ENCODE results near the gene ARL2. TPM values are rescaled to one million over a fixed set of nuclear protein-coding genes. Genes with fewer than 3 reads are reported as not detected.

The ARL2 gene
- polyA plus RNA-seq, 1 of the 3 experiments (the other 2 are of a cell fraction): 252 TPM

DNA sequence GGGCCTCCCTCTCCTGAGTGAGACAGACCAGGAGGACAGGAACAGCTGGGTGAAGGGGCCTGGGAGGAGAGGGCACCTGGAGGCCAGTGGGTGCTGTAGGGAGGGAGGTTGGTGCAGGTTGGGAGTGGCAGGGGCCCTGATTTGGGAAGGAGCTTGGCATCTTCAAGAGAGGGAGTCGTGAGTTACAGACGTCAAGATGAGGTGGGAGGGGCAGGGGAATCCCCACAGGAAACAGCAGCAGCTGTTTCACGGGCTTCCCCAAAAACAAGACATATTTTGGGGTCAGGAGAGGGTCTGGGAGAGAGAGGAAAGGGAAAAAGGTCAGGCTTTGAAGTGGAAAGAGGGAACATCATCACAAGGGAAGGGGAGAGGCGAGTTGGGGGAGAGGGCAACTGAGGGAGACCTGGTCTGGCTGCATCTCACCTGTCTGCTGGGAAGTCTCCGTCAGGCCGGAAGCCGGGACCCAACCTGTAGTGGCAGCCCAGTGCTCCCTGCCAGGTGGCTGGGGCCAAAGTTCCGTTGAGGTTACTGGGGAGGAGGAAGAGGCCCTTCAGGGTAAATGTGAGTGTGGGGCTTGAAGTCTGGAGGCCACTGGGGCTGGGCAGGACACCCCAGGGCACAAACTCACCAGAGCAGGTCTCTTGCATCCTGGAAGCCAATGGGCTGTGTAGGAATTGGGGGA is 40.0 kb downstream of the ARL2 start (continued):
- TF ChIP-seq, protein P1, sequence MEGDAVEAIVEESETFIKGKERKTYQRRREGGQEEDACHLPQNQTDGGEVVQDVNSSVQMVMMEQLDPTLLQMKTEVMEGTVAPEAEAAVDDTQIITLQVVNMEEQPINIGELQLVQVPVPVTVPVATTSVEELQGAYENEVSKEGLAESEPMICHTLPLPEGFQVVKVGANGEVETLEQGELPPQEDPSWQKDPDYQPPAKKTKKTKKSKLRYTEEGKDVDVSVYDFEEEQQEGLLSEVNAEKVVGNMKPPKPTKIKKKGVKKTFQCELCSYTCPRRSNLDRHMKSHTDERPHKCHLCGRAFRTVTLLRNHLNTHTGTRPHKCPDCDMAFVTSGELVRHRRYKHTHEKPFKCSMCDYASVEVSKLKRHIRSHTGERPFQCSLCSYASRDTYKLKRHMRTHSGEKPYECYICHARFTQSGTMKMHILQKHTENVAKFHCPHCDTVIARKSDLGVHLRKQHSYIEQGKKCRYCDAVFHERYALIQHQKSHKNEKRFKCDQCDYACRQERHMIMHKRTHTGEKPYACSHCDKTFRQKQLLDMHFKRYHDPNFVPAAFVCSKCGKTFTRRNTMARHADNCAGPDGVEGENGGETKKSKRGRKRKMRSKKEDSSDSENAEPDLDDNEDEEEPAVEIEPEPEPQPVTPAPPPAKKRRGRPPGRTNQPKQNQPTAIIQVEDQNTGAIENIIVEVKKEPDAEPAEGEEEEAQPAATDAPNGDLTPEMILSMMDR (IDR thresholded peaks at IDR 0.05): no peak
- TF ChIP-seq, protein P2, sequence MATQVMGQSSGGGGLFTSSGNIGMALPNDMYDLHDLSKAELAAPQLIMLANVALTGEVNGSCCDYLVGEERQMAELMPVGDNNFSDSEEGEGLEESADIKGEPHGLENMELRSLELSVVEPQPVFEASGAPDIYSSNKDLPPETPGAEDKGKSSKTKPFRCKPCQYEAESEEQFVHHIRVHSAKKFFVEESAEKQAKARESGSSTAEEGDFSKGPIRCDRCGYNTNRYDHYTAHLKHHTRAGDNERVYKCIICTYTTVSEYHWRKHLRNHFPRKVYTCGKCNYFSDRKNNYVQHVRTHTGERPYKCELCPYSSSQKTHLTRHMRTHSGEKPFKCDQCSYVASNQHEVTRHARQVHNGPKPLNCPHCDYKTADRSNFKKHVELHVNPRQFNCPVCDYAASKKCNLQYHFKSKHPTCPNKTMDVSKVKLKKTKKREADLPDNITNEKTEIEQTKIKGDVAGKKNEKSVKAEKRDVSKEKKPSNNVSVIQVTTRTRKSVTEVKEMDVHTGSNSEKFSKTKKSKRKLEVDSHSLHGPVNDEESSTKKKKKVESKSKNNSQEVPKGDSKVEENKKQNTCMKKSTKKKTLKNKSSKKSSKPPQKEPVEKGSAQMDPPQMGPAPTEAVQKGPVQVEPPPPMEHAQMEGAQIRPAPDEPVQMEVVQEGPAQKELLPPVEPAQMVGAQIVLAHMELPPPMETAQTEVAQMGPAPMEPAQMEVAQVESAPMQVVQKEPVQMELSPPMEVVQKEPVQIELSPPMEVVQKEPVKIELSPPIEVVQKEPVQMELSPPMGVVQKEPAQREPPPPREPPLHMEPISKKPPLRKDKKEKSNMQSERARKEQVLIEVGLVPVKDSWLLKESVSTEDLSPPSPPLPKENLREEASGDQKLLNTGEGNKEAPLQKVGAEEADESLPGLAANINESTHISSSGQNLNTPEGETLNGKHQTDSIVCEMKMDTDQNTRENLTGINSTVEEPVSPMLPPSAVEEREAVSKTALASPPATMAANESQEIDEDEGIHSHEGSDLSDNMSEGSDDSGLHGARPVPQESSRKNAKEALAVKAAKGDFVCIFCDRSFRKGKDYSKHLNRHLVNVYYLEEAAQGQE (IDR thresholded peaks at IDR 0.05; ENCODE audit: low read depth, low read length): no peak
- TF ChIP-seq SMC3 (IDR thresholded peaks at IDR 0.05; ENCODE audit: low read depth, low read length) (no peak), TEAD4 (IDR thresholded peaks at IDR 0.05; ENCODE audit: borderline replicate concordance, insufficient read depth) (no peak), RCOR1 (IDR thresholded peaks at IDR 0.05; ENCODE audit: low read length) (no peak), GATA2 (CRISPR knock-in tag; IDR thresholded peaks at IDR 0.05) (no peak), TAF1 (IDR thresholded peaks at IDR 0.05; ENCODE audit: borderline replicate concordance, low read depth, low read length) (no peak), EZH2phosphoT487 (IDR thresholded peaks at IDR 0.05; ENCODE audit: borderline replicate concordance, low read depth) (no peak), FOSL2 (IDR thresholded peaks at IDR 0.05; ENCODE audit: borderline replicate concordance, low read depth) (no peak)

DNA sequence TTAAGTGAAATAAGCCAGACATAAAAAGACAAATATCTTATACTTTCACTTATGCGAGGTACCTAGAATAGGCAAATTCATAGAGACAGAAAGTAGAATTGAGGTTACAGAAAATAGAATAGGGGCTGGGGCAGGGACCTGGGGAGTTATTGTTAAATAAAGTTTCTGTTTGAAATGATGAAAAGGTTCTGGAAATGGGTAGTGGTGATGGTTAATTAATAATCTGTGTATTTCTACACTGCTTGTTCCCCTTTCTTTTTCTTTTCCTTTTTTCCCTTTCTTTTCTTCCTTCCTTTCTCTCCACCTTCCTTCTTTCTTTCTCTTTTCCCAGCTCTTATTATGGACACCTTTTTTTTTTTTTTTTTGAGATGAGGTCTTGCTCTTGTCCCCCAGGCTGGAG is 41.6 kb downstream of the ARL2 start:
- H2AFZ ChIP-seq (ENCODE audit: low read depth): no peak overlapping the region
- no peak for TF ChIP-seq JUND (IDR thresholded peaks at IDR 0.05)
- TF ChIP-seq, protein P3, sequence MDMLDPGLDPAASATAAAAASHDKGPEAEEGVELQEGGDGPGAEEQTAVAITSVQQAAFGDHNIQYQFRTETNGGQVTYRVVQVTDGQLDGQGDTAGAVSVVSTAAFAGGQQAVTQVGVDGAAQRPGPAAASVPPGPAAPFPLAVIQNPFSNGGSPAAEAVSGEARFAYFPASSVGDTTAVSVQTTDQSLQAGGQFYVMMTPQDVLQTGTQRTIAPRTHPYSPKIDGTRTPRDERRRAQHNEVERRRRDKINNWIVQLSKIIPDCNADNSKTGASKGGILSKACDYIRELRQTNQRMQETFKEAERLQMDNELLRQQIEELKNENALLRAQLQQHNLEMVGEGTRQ (IDR thresholded peaks at IDR 0.05; ENCODE audit: borderline replicate concordance, low read depth, low read length): no peak
- TF ChIP-seq, protein P4, sequence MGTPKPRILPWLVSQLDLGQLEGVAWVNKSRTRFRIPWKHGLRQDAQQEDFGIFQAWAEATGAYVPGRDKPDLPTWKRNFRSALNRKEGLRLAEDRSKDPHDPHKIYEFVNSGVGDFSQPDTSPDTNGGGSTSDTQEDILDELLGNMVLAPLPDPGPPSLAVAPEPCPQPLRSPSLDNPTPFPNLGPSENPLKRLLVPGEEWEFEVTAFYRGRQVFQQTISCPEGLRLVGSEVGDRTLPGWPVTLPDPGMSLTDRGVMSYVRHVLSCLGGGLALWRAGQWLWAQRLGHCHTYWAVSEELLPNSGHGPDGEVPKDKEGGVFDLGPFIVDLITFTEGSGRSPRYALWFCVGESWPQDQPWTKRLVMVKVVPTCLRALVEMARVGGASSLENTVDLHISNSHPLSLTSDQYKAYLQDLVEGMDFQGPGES (IDR thresholded peaks at IDR 0.05; ENCODE audit: low read depth, low read length): no peak
- no peak for TF ChIP-seq SMC3 (IDR thresholded peaks at IDR 0.05; ENCODE audit: low read depth, low read length)
- no peak for TF ChIP-seq CHD2 (IDR thresholded peaks at IDR 0.05; ENCODE audit: low read length, partially characterized antibody)
- TF ChIP-seq SIN3A (IDR thresholded peaks at IDR 0.05; ENCODE audit: borderline replicate concordance, low read depth, low read length): no peak
- no peak for TF ChIP-seq TEAD4 (IDR thresholded peaks at IDR 0.05; ENCODE audit: borderline replicate concordance, insufficient read depth)
- TF ChIP-seq FOSL2 (IDR thresholded peaks at IDR 0.05; ENCODE audit: borderline replicate concordance, low read depth): no peak
- TF ChIP-seq GATA2 (CRISPR knock-in tag; IDR thresholded peaks at IDR 0.05): no peak
- TF ChIP-seq ELF1 (IDR thresholded peaks at IDR 0.05): no peak
- TF ChIP-seq, protein P5, sequence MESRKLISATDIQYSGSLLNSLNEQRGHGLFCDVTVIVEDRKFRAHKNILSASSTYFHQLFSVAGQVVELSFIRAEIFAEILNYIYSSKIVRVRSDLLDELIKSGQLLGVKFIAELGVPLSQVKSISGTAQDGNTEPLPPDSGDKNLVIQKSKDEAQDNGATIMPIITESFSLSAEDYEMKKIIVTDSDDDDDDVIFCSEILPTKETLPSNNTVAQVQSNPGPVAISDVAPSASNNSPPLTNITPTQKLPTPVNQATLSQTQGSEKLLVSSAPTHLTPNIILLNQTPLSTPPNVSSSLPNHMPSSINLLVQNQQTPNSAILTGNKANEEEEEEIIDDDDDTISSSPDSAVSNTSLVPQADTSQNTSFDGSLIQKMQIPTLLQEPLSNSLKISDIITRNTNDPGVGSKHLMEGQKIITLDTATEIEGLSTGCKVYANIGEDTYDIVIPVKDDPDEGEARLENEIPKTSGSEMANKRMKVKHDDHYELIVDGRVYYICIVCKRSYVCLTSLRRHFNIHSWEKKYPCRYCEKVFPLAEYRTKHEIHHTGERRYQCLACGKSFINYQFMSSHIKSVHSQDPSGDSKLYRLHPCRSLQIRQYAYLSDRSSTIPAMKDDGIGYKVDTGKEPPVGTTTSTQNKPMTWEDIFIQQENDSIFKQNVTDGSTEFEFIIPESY (IDR thresholded peaks at IDR 0.05; ENCODE audit: borderline replicate concordance, low read depth): no peak
- no peak for TF ChIP-seq MXI1 (IDR thresholded peaks at IDR 0.05; ENCODE audit: low read depth, low read length)
- no peak for TF ChIP-seq RAD21 (IDR thresholded peaks at IDR 0.05; ENCODE audit: low read length)
- TF ChIP-seq RXRA (IDR thresholded peaks at IDR 0.05; ENCODE audit: borderline replicate concordance, low read depth): no peak
- no peak for TF ChIP-seq TCF12 (IDR thresholded peaks at IDR 0.05)

More for the DNA sequence above, 41.6 kb downstream of the ARL2 start:
- no peaks in the 10 kb centered on the region for H4K20me1 ChIP-seq (ENCODE audit: insufficient read depth)
- H3K27ac ChIP-seq (ENCODE audit: low read depth in 2 of 2, low read length in 1 of 2): no peak overlapping the region
- no peaks in the 10 kb centered on the region for H3K4me1 ChIP-seq (ENCODE audit: control insufficient read depth in 1 of 2, insufficient read depth in 2 of 2, low read depth in 1 of 2, low read length in 1 of 2)
- H3K4me2 ChIP-seq: no peak overlapping the region
- no peaks in the 10 kb centered on the region for H3K36me3 ChIP-seq (replicated peaks in 1 of 2; ENCODE audit: control insufficient read depth in 1 of 2, insufficient read depth in 2 of 2, low read length in 1 of 2)
- peaks cover 3% of the 10 kb centered on the region for H3F3A ChIP-seq (replicated peaks; ENCODE audit: insufficient read depth)
- no peaks in the 10 kb centered on the region for H3K9me3 ChIP-seq
- no peaks in the 10 kb centered on the region for H3K27me3 ChIP-seq (ENCODE audit: insufficient read depth)
- no peak for DNase-seq
- no peaks in the 10 kb centered on the region for H3K9me2 ChIP-seq
- ChIA-PET CTCF (interaction anchor here (1.2 kb wide), 1 partner anchor 56 kb away, joined by 3 read pairs; the partner anchor contains the start of gene TM7SF2), POLR2A (interaction anchor here (0.7 kb wide), 1 partner anchor 333 kb away, joined by 4 read pairs; no protein-coding TSS in a partner anchor)
- H3K79me2 ChIP-seq (ENCODE audit: insufficient read depth): no peaks in the 10 kb centered on the region
- no peak overlapping the region for H3K9ac ChIP-seq
- WGBS (ENCODE audit: low lambda C conversion rate): 17% methylated on average over 1 of the region's 1 CpG
- no peak overlapping the region for H3K4me3 ChIP-seq (ENCODE audit: low read depth in 2 of 2, low read length in 1 of 2)
